HG03520 (cell line): ENCODE measurements around the gene NID2.

Source experiments
- ATAC-seq: cut with Tn5 transposase; IDR thresholded peaks from one replicate; pipeline ENCODE4 v1.9.1; 2021; ENCODE audit warnings: mild to moderate bottlenecking, moderate library complexity; ENCODE audit not compliant: unreplicated experiment

Gene NID2

GRCh38 chr14:52080808-52081755, 12.2 kb upstream of the NID2 start:
- no peak for ATAC-seq

- no peak for ATAC-seq
These were observed 11.4 kb upstream of the NID2 start for GRCh38 chr14:52080158-52080800.

DNA sequence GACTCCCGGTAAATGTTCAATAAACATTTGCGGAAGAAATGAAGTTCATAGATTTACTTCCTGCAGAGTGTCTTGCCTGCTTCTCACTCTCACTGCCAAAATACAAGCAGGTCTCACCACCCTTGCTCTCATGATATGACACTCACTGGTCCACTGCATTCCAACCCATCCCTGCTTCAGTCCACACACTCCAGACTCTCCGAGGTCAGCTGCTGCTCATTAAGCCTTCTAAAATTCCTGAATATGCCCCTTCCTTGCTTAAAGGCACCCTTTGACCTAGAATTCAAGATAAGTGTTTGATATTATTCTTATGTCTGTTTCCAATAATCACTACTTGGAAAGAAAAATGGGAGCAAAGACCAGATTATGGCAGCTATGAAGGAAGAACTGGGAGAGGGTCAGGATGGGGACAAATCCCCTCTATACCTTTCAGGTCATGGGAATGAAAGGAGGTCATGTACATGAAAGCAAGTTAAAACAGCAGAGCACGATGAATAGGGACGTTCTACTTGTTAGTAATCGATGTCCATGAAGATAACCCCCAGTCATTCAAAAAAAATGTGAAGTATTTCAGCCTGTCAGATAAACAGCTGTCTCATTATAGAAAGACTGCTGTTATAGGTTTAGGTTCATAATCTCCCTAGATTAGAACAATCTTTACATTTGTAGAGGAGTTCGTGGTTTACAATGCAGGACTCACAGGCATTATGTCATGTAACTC, 10.5 kb upstream of the NID2 start:
- no peak for ATAC-seq

DNA sequence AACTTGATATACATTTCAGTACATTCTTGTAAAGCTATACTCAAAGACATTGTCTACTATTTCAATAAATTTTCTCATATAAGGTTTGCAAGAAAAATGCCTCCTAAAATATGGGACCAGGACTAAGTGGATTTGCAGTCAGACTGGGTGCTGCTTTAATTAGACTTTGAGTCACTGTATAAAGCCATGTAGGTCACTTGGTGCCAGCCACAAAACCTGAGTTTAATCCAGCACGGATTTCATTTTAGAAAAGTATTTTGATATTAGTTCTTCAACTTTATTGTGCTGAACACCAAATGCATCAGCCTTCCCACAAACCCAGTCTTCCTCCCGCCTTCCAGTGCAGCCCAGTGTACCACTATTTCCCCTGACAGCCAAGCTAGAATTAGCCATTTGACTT, 9.9 kb upstream of the NID2 start:
- ATAC-seq: no peak

DNA sequence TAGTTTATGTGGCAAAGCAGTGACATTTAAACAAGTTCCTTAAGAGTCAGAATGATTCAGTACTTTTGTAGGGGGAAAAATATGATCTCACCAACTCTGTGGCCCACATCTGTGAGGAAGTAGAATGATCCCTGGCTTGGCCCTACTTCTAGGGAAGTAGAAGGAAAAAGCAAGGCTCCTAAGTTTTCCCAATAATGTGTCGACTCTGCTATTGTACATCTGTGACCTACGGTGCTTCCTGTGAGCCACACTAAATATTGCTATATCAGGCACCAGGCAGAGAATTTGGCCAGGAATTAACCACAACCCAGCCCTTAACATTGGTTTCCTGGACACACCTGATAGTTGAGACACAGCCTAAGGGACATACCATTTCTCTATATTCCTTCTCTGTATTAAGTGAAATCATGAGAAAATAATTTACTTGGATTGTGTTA, 9.3 kb upstream of the NID2 start:
- no peak for ATAC-seq

GRCh38 chr14:52077256-52077979, 8.6 kb upstream of the NID2 start:
- ATAC-seq: no peak

- no peak for ATAC-seq
These were observed 7.5 kb upstream of the NID2 start for GRCh38 chr14:52076334-52076733.

DNA sequence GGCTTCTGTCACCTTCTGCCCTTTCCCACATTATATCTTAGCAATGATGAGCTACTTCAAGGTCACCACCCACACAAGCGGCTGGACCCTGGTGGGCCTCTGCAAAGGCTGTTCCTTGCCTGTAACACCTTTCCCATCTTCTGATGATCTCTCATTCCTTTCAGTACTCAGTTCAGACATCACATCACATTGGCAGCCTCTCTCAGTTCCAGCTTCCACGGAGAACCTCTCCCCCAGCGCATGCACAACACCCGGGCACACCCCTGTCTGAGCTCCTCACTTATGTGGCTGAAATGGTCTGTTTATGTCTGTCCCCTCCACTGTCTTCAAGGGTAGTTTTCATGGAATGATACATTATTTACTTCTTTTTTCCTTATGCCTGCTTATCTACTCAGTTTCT, 6.5 kb upstream of the NID2 start:
- ATAC-seq: no peak

DNA sequence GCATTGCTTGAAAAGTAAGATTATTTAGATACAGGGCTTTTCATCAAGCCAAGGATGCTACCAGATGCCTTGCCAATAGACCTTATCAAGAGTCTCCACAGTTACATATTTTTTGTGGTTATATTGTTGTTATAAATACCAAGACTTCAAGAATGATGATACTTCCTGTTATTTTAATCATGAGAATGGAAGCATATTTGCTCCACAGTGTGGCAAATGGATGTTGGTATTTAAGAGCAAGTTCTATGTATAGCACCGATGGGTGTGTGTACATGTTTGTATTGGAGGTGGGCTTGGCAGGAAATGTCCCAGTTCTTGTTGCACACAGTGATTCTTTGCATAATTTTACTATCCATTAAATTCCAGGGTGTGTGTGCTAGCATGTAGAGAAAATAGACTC, 4.4 kb upstream of the NID2 start:
- no peak for ATAC-seq

DNA sequence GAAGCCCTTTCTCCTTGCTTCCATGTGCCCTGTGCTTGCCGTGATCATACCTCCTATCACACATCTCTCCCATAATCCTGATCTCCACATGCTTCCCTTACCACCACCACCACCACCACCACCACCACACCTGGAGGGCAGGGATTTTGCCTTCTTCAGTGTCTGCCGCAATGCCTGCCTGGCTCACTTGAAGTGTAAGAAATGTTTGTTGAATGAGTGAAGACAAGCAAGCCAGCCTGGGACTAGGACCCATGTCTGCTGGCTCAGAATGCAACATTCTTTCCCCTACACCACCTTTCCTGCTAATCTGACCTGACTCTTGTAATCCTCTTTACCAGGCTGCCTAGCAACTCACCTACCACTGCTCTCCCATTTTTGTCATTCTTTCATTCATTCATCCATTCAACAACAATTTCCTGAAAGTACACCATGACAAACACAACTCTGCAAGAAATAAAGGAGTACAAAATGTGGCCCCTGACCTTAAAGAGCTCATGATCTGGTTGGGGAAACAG, 3.5 kb upstream of the NID2 start:
- ATAC-seq: no peak

DNA sequence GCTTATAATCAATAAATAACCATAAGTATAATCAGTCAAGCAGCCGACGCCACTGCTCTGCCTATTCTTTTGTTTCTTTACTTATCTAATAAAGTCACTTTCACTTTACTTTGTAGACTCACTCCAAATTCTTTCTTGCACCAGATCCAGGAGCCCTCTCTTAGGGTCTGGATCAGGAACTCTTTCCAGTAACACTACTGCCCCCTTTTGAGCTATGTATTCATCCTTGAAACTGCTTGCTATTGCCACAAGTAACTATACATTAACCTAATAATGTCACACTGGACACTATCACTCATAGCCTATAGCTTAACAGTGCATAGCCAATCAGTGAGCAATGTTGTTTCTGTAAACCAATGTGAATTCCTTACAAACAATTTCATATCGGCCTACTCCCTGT, 2.8 kb upstream of the NID2 start:
- no peak for ATAC-seq

- ATAC-seq: no peak
These were observed 1.2 kb upstream of the NID2 start for GRCh38 chr14:52070051-52070431.

- ATAC-seq: no peak
These were observed 620 bp upstream of the NID2 start for GRCh38 chr14:52069307-52070050.

- ATAC-seq: no peak
These were observed 815 bp downstream of the NID2 start for GRCh38 chr14:52067873-52068614.

DNA sequence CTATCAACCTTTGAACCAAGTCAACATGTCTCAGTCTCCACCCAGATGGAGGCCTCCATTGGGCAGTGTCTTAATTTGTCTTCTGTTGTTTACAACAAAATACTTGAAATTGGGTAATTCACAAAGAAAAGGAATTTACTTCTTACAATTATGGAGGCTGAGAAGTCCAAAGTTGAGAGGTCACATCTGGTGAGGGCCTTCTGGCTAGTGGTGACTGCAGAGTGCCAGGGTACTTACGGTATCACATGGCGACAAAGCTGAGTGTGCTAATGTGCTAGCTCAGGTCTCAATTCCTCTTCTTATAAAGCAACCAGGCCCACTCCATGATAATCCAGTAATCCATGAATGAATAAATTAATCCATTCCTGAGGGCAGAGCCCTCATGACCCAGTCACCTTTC, 4.7 kb downstream of the NID2 start:
- ATAC-seq: no peak

- ATAC-seq: no peak
These were observed 5.8 kb downstream of the NID2 start for GRCh38 chr14:52063052-52063462.

DNA sequence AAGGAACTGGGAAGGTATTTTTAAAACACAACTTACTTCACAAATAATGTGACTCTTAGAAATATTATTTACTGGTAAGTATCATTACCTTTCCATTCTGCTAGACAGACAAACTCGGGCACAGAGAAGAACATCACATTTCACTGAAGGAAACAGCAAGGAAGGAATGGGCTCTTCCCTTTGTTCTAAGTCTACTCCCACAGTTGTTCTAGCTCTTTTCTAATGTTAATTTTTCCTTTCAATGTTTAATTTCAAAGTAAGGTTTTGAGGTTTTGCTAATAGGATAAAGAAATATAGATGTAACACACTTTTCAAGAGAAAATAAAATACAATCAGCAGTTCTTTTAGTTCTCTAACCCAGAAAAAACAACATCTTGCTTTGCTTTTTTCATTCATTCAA, 7.0 kb downstream of the NID2 start:
- no peak for ATAC-seq

DNA sequence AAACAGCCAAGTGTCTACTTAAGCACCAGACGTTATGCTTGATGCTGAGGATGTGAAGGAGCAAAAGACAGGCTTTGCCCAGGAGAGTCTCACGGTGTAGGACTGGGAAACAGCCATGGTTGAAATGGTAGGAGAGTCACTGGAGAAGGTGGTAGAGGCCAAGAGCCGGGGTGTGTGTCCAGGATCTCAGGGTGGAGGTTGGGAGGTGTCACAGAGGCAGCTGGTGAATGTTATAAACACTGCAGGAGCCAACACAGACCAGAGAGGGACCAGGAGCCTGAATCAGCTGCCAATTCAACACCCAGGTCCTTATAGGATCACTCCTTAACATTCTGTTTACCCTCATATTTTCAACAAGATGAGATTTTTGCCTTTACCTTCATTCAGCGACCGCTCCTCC, 7.5 kb downstream of the NID2 start:
- ATAC-seq: no peak

- ATAC-seq: no peak
These were observed 8.8 kb downstream of the NID2 start for GRCh38 chr14:52060080-52060479.
